SIG-M5 (cell line): Measurements from ENCODE around the gene CCDC141.
"Not testable (repeated sequence)": the region's sequence is repeated elsewhere in the genome, so short reads cannot be mapped to it uniquely, and the experiment has no call there.

Source experiments
- DNase-seq: peaks from one replicate; lab custom pipeline; 2025; lab: John Stamatoyannopoulos, UW

Gene CCDC141

GRCh38 chr2:179044500-179044899 is 5.4 kb downstream of the CCDC141 start:
- no peak for DNase-seq

GRCh38 chr2:179037807-179038206 is 12.1 kb downstream of the CCDC141 start:
- DNase-seq, result no peak

GRCh38 chr2:179036353-179036905 is 13.5 kb downstream of the CCDC141 start:
- DNase-seq, result no peak

DNA sequence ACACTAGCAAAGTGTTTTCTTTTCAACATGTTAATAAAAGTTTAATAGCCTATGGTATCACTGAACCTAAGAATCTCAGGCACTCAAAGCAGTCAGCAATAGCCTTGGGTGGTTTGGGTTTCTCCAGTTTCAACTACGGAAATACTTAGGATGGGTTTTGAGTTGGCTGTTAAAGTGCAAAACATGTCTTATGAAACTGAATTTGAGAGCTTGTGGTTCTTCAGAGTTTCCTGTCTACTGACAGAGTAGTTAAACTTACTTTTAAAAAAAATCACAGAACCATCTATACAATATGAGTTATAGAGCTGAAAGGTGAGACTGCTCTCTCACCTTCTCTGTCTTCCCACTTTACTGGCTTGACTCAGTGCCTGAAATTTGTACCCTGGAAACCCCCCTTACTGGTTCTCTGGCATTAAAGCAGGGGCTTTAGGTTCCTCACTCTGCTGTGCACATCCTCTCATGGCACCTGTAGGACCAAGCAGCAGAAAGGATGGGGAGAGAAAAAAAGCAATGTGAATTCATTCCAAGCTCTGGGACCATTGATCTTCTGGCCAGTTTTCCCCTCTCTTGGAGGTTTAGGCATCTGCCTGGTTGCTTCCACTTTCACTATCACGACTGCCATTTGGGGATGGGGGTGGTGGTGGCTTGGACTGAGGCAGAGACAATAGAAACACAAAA is 18.1 kb downstream of the CCDC141 start:
- DNase-seq, result no peak

- no peak for DNase-seq
Observed at GRCh38 chr2:179024445-179024844, 25.5 kb downstream of the CCDC141 start.

GRCh38 chr2:179022685-179023084 is 27.3 kb downstream of the CCDC141 start:
- no peak for DNase-seq

GRCh38 chr2:179021258-179021657 is 28.7 kb downstream of the CCDC141 start:
- DNase-seq, result no peak

GRCh38 chr2:179020156-179020750 is 29.7 kb downstream of the CCDC141 start:
- no peak for DNase-seq

DNA sequence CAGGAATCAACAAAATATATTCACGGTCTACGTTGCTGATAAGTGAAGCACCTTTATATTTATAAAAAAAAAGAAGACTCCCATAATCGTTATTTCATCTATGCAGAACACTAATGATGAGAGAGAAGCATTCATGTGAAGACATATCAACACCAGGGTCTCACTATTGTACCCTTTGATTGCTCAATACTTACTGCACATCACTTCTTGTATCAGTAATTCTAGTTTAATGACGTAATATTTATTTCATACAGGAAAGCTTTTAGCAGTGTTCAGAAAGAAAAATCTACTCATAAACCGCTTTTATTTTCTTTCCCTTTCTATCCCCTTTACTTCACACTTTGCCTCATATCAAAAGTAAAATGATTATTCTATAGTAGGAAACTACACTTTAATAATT is 30.7 kb downstream of the CCDC141 start:
- no peak for DNase-seq

- no peak for DNase-seq
Observed at GRCh38 chr2:179017773-179018357, 32.1 kb downstream of the CCDC141 start.

GRCh38 chr2:179014189-179014588 is 35.7 kb downstream of the CCDC141 start:
- DNase-seq, result not testable (repeated sequence)

- no peak for DNase-seq
Observed at GRCh38 chr2:179005976-179006375, 44.0 kb downstream of the CCDC141 start.

DNA sequence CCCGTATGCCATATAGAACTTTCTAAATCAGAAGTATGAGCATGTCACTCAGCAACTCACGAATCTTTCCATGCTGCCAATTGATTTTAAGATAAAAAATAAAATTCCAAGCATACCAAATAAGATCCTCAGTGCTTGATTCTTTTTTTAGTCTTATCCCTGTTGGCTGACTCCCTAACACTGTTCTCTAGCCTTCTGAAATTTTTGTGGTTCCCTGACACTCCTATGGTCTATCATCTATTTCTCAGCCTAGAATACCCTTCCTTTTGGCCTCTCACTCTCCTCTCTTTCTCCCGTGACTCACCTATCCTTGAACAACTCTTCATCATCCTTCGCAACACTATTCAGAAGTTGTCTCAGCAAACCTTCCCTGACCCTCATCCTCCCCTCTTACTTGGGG is 50.5 kb downstream of the CCDC141 start:
- DNase-seq, result no peak

DNA sequence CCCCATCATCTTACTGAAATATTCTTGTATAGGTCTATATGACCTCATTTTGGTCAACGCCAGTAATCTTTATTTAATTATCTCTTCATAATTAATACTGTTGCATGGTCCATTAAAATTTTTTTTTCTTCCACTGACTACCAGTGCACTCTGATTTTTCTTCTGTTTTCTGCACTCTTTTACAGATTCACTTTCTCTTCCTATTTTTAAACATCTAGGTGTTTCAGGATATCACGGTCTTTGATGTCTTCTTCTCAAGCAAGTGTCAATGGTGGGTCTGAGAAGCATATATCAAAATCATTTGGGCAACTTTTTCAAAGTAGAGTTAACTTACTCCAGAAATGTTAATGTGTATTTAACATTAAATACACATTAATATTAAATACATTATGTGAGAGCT is 51.4 kb downstream of the CCDC141 start:
- DNase-seq, result no peak

GRCh38 chr2:178997477-178997876 is 52.5 kb downstream of the CCDC141 start:
- DNase-seq, result no peak

- no peak for DNase-seq
Observed at GRCh38 chr2:178997067-178997466, 52.9 kb downstream of the CCDC141 start.

GRCh38 chr2:178994264-178994663 is 55.7 kb downstream of the CCDC141 start:
- no peak for DNase-seq

- no peak for DNase-seq
Observed at GRCh38 chr2:178993788-178994187, 56.1 kb downstream of the CCDC141 start.

- not testable (repeated sequence) for DNase-seq
Observed at GRCh38 chr2:178992719-178993118, 57.2 kb downstream of the CCDC141 start.

DNA sequence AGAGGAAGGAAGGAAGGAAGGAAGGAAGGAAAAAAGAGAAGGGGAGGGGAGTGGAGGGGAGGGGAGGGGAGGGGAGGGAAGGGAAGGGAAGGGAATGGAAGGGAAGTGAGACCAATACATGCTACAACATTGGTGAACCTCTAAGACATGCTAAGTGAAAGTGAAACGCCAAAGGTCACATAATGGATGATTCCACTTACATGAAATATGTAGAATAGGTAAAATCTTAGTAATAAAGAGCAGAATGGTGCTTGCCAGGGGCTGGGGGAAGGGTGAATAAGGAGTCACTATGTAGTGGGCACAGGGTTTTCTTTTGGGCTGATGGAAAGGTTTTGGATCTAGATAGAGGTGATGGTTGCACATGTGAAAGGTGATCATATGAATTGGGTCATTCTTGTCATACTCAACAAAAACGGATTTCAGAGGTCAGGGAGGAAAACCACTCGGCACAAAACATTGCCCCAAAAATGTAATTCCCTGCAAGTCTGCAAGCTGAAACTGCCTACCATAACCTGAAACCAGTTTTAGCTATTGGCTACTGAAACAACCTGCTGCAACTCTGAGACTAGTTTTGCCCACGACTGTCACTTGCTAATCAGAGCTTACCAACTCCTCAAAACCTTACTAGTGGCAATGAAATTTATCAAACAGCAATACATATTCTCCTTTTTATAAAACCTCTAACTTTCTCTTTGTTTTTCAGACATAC is 59.2 kb downstream of the CCDC141 start:
- DNase-seq, result no peak

- DNase-seq, result not testable (repeated sequence)
Observed at GRCh38 chr2:178989424-178989823, 60.5 kb downstream of the CCDC141 start.

DNA sequence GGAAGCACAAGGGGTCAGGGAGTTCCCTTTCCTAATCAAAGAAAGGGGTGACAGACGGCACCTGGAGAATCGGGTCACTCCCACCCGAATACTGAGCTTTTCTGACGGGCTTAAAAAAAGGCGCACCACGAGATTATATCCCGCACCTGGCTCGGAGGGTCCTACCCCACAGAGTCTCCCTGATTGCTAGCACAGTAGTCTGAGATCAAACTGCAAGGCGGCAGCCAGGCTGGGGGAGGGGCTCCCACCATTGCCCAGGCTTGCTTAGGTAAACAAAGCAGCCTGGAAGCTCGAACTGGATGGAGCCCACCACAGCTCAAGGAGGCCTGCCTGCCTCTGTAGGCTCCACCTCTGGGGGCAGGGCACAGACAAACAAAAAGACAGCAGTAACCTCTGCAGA is 67.3 kb downstream of the CCDC141 start:
- not testable (repeated sequence) for DNase-seq

DNA sequence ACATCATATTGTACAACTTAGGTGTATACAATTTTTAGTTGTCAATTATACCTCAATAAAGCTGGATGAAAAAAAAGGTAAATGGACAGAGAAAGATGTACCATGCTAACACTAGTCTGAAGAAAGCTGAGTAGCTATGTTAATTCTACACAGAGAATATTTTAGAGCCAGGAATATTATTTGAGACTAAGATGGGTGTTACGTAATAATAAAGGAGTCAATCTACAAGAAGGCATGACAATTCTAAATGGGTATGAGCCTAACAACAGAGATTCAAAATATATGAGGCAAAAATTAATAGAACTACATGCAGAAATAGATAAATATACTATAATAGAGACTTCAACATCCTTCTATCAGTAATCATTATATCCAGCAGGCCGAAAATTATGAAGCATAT is 69.1 kb downstream of the CCDC141 start:
- DNase-seq, result no peak
